HG03442 (cell line): ENCODE results near the gene GAL.

ENCODE experiments used
- ATAC-seq: cut with Tn5 transposase; IDR thresholded peaks from one replicate; pipeline ENCODE4 v1.9.1; 2021; ENCODE audit warnings: mild to moderate bottlenecking, moderate library complexity; ENCODE audit not compliant: unreplicated experiment

GAL gene

DNA sequence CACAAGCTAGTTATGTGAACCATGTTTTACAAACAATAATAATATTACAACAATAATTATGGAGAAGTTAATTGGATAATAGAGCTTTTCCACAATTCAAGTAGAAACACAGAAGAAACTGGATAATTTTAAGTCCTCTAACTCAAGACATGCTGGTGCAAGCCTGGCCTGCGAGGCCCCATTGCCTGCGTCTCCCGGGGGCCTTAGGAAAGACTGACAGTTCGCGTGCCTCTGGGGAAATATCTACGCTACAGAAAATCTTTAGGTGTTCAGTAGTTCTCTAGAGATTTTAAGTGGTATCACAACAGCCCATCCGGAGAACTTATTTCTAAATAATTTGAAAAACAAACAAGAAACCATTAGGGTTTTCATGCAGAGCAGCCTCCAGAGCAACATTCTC, 23.2 kb downstream of the GAL start:
- no peak for ATAC-seq

DNA sequence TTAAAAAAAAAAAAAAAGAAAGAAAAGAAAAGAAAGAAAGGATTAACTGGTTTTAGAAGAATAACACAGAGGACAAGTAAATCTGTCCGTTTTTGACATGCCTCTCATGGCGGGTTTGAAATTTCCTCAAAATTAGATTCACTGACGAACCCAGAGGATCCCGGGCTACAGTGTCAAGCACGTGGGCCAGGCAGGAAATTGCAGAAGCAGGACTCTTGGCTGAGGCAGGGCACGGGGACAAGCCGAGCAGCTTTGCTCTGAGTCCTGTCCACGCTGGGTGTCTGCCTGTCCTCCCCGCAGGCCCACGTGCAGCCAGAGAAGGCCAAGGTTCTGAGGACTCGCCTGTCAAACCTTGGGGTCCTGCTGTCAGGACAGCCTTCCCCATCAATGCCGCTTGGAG, 24.7 kb downstream of the GAL start:
- ATAC-seq = no peak

- no peak for ATAC-seq
These were observed 26.1 kb downstream of the GAL start for GRCh38 chr11:68710409-68710808.

DNA sequence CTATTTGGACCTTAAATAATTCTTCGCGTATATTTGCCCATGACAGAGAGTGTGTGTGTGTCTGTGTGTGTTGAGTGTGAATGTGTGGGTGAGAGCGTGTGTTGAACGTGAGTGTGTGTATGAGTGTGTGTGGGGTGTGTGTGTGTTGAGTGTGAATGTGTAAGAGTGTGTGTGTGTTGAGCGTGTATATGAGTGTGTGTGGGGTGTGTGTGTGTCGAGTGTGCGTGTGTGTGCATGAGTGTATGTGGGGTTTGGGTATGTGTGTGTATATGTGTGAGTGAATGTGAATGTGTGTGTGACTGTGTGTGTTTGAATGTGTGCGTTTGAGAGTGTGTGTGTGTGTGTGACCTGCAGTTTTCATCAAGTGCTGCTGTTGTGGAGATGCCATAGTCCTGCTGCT, 26.8 kb downstream of the GAL start:
- no peak for ATAC-seq

DNA sequence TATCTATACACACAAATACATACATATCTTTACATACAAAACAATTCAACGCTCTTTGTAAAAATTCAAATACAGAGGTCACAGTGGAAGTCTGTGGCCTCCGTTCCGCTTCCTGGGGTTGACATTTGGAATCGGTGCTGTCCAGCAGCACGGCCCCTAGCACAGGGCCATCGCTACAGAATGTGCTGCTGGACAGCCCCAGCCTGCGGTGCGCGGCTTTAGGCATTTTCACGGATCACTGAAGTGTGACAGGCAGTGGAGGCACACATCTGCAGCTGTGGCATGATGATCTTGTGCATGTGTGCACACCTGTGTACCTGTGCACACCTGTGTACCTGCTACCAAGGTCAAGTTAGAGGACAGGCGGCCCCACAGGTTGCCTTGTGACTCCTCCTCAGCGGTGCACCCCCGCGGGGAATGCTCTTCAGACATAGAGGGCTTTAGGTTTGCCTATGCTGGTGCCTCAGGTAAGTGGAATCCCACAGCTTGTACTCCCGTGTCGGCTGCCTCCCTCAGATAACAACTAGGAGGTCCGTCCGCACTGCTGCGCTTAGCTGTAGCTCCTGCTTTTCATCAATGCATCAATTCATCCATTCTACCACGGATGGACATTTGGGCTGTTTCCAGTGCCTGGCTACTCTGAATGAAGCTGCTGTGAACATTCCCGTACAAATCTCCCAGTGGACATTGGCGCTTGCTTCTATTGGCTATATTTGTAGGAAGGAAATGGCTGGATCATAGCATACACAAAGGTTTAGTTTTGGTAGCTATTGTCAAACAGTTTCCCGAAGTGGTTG, 29.9 kb downstream of the GAL start:
- ATAC-seq = no peak

DNA sequence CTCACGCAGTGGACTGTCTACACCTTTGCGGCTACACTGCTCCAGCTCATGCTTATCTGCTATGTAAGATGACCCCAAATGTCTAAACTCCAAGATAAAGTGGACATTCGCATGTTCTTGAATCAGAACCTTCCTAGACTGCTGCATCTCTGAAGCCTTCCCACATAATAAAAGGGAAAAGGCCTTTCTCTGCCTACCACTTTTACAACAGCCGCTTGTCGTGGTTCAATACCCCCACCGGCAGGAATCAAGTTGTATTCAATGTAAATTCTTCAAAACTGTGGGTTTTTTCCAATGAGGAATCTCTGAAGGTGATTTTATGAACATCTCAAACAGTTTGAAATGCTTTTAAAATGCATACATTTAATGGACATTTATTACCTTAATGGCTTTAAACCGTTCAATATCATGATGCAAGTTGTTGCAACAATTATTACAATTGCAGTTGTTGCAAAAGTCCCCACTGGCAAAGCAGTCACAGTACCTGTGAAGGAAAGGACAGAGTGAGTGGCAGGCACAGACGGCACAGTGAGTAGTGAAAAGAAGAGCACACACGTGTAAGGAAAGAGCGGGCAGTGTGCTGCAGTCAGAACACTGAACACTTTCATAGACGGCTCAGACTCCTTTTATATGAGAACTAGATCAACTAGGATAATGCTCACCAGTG, 31.2 kb downstream of the GAL start:
- no peak for ATAC-seq

GRCh38 chr11:68721075-68721474, 36.7 kb downstream of the GAL start:
- no peak for ATAC-seq

GRCh38 chr11:68722143-68722542, 37.8 kb downstream of the GAL start:
- no peak for ATAC-seq

DNA sequence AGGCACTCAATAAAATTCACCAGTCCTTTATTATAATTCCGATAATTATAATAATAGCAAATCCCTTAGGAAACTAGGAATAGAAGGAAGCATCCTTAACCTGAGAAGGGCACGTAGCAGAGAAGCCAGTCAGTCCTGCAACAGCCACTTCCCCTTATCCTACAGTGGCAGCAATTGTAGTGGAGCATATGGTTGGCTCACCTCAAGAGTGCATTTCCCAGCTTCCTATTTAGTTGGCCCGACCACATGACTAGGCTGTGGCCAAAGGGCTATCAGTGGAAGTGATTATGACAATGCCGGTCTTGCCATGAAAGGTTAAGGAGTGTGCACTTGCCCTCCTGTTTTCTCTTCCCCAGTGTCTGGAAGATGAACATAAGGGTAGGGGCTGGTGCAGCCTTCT, 39.9 kb downstream of the GAL start:
- ATAC-seq = no peak

GRCh38 chr11:68727783-68728182, 43.4 kb downstream of the GAL start:
- no peak for ATAC-seq

- ATAC-seq = no peak
These were observed 49.8 kb downstream of the GAL start for GRCh38 chr11:68734111-68734510.

DNA sequence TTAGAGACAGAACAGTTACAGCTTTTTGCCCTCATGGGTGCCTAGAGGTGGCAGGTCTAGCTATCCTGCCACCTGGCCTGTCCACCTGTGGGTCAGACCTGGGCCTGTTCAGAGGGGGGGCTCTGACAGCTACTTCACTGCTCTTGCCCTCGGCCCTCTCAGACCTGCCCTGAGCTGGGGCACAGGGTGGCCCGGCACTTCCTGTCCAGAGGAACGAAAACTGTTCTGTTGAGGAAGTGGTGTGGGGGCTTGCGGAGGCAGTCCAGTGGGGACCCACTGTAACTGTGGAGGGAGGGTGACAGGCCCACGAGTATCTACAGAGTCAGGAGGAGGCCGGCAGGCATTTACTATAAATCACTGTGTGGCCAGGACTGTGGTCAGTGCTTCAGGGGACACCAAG, 50.8 kb downstream of the GAL start:
- ATAC-seq = no peak

- no peak for ATAC-seq
These were observed 51.3 kb downstream of the GAL start for GRCh38 chr11:68735646-68736045.
